Subcutaneous adipose tissue (tissue), 4 donors: ENCODE measurements around the gene RPS27A. TPM values are rescaled to one million over a fixed set of nuclear protein-coding genes. Genes with fewer than 3 reads are reported as not detected.

ENCODE experiments used
- CTCF ChIP-seq: fragments of 450-650 bp; IDR thresholded peaks from one replicate; pipeline ENCODE4 v1.5.1; 2016; ENCODE audit warnings: low read depth, mild to moderate bottlenecking, control low read depth, antibody characterized with exemption, moderate library complexity
- total RNA-seq, 4 donors: library from RNA; depleted of rRNA; stranded (reverse); fragments of >200 nt; gene quantifications; one replicate each; pipeline ENCODE4 v1.1.0, GENCODE V29; 2016

RPS27A gene
- total RNA-seq, 4 donors from 2014 or later: 939 to 2,786 (median 1,413) TPM

GRCh38 chr2:55224761-55225261 lies 7.7 kb upstream of the RPS27A start:
- TF ChIP-seq CTCF: no peak

GRCh38 chr2:55225481-55226020 lies 6.9 kb upstream of the RPS27A start:
- TF ChIP-seq CTCF: no peak

- no peak for TF ChIP-seq CTCF
These were observed 4.3 kb upstream of the RPS27A start for GRCh38 chr2:55228226-55228563.

- no peak for TF ChIP-seq CTCF
These were observed 3.3 kb upstream of the RPS27A start for GRCh38 chr2:55229221-55229620.

- TF ChIP-seq CTCF: no peak
These were observed 1.9 kb upstream of the RPS27A start for GRCh38 chr2:55230551-55230950.

- TF ChIP-seq CTCF: no peak
These were observed 873 bp upstream of the RPS27A start for GRCh38 chr2:55231546-55232083.

- no peak for TF ChIP-seq CTCF
These were observed 572 bp downstream of the RPS27A start for GRCh38 chr2:55232863-55233657.
